ENCODE data around the gene PARD6B. TPM values are rescaled to one million over a fixed set of nuclear protein-coding genes. Genes with fewer than 3 reads are reported as not detected.
"Not testable (repeated sequence)": the region's sequence is repeated elsewhere in the genome, so short reads cannot be mapped to it uniquely, and the experiment has no call there.

The PARD6B gene
- 0.38 TPM for polyA plus RNA-seq (ENCODE audit: insufficient read length)

DNA sequence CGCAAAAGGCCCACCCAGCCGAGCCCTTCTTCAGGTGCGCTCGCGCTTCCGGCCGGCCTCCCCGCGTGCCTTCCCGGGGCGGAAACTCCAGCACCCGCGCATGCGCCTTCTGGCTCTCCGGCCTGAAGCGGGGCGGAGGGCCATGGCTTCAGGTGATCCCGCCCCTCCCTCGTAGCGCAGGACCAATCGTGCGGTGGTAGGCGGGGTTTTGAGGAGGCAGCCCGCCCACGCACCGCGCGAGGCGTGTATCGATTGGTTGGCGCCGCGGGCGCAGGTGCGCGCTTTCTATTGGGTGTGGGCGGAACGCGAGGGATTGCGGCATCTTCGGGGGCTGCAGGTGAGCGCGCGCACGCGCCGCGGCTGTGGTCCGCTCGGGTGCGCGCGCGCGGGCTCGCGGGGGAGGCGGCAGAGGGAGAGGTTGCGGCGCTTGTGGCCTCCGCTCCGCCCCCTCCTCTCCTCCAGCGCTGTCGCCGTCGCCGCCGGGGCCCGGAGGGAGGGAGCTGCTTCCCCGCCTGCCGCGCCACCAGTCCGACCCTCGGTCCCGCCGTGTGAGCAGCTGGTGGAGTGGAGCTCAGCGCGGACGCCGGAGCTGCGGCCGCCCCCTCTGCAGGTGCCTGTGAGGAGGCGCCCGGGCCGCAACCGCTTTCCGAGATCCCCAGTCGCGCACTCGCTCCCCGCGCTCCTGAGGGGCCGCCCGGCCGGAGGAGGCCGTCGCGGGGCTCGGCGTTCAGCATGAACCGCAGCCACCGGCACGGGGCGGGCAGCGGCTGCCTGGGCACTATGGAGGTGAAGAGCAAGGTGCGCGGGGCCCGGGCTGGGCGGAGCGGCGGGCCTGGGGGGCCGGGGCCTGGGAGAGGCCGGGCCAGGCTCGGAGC is at the start of gene PARD6B:
PARD6B (plus strand) TSS at position 526 of the 875 bp plus-strand sequence; CDS start at position 733, 207 bp downstream.
- no peak for DNase-seq (ENCODE audit: low read depth)

- DNase-seq (ENCODE audit: low read depth): no peak
These were observed 49.3 kb upstream of the PARD6B start for GRCh38 chr20:50682065-50682464.

- DNase-seq (ENCODE audit: low read depth): no peak
These were observed 48.3 kb upstream of the PARD6B start for GRCh38 chr20:50682947-50683530.

DNA sequence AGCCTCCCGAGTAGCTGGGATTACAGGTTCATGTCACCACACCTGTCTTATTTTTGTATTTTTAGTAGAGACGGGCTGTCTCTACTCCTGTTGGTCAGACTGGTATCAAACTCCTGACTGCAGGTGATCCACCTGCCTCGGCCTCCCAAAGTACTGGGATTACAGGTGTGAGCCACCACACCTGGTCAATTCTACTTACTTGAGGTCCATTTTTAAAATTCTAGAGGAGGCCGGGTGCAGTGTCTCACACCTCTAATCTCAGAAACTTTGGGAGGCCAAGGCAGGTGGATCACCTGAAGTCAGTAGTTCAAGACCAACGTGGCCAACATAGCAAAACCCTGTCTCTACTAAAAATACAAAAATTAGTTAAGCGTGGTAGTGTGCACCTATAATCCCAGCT is 47.8 kb upstream of the PARD6B start:
- DNase-seq (ENCODE audit: low read depth): no peak

GRCh38 chr20:50686821-50687220 is 44.6 kb upstream of the PARD6B start:
- DNase-seq (ENCODE audit: low read depth): peak; percentile 78

DNA sequence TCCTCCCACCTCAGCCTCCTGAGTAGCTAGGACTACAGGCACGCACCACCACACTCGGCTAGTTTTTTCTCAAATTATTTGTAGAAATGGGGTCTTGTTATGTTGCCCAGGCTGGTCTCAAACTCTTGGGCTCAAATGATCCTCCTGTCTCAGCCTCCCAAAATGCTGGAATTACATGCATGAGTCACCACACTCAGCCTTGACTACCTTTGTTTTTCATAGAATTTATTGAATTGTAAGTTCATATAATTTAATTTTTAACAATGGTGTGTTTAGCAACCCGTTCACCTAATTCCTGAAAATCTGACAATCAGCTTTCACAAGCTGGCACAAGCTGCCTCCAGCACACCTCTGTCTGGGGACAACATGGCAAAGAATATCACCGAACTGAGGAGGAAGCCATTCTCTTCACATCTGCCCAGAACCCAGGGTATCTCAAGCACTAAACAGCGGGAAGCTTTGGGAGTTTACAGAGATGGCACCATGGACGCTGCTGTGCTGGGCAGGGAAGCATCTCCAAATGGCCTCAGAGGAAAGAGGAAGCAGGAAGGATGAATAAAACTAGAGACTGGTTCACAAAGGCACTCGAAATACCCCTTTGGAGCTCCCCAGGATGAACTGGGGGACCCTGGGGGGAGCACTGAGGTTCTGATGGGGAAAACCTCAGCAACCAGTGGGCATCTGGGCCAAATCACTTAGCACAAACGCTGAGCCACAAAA is 43.0 kb upstream of the PARD6B start:
- DNase-seq (ENCODE audit: low read depth): no peak

- no peak for DNase-seq (ENCODE audit: low read depth)
These were observed 41.3 kb upstream of the PARD6B start for GRCh38 chr20:50689864-50690649.

- no peak for DNase-seq (ENCODE audit: low read depth)
These were observed 40.5 kb upstream of the PARD6B start, which contains the start of gene RIPOR3 for GRCh38 chr20:50690650-50691572. Gene RIPOR3, minus strand, starts transcription at chr20:50691542. Its CDS starts 414 bp downstream, at chr20:50691128.

DNA sequence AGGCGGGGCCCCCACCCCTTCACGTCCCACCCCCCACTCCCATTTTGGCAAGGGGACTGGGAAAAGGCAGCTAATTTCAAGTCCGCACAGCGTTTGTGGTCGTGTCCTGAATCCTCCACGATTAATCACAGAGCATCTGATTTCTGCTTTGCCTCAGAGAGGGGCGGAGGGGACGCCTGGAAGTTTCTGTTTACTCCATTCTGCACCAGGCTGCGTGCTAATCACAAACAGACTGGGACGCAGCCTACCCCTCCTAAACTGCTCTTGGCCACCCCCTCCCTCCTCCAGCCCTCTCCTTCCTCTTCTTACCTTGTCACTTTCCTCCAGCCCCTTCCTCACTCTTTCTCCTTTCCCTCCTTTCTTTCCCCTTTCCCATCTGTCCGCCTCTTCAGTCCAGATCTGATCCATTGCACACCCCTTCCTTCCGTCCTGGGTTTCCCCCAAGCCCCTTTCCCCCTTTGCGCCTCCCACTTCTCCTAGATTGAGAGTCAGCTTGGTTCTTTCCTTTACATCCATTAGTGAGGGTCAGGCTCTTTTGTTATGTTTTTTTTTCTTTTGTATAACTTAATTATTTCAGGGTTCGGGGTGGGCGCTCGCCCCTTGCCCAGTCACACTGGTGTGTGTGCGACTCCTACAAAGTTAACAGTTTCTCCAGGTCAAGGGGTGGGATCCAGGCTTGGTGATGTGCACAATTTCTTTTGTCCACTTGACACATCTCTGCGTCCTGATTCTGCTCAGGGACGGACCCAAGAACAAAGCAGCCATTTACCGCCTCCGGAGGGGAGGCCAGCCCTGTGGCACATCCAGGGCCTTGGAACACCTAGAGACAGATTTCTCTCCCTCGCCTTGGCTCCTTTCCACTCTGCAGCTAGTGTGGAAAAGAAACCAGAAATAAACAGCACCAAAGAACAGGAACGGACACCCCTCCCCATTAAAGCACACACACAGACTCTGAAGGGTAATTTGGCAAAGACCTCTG is 39.5 kb upstream of the PARD6B start:
- DNase-seq (ENCODE audit: low read depth): no peak

- DNase-seq (ENCODE audit: low read depth): no peak
These were observed 38.8 kb upstream of the PARD6B start for GRCh38 chr20:50692552-50692933.

DNA sequence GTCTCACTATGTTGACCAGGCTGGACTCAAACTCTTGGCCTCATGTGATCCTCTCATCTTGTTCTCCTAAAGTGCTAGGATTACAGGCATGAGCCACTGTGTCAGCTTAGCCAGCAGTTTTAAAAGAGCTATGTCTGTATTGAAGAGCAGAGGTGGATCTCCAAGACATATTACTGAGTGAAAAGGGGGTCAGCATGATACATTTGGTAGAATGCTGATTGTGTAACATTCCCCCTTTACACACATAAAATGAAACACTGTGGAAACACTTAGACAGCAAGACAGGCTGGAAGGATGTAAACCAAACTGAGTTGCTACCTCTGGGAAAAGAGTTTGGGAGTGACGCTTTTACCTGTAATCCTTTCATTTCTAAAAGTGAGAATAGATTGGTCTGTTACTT is 38.4 kb upstream of the PARD6B start:
- no peak for DNase-seq (ENCODE audit: low read depth)

DNA sequence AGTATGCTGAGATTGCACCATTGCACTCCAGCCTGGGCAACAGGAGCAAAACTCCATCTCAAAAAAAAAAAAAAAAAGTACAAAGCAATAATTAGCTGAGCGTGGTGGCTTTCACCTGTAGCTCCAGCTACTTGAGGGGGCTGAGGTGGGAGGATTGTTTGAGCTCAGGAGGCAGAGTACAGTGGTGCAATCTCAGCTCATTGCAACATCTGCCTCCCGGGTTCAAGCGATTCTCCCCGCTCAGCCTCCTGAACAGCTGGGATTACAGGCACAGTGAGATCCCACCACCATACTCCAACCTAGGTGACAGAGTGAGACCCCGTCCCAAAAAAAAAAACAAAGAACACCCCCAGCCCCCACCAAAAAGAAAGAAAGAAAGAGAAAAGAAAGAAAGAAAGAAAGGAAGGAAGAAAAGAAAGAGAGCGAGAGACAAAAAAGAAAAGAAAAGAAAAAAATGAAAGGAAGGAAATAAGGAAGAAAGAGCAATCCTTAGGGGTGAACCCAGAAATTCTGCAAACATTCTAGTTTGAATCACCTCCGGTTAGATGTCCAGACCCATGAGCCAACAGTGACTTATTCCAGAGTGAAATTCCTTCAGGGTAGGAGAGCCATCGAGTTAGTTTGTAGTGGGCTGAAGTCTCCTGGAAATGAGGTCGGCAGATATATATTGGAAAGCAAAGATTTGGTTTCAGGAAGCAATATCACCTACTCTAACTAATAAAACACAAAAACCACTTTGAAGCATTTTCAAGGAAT is 36.8 kb upstream of the PARD6B start:
- DNase-seq (ENCODE audit: low read depth): no peak

- no peak for DNase-seq (ENCODE audit: low read depth)
These were observed 36.1 kb upstream of the PARD6B start for GRCh38 chr20:50695135-50695872.

DNA sequence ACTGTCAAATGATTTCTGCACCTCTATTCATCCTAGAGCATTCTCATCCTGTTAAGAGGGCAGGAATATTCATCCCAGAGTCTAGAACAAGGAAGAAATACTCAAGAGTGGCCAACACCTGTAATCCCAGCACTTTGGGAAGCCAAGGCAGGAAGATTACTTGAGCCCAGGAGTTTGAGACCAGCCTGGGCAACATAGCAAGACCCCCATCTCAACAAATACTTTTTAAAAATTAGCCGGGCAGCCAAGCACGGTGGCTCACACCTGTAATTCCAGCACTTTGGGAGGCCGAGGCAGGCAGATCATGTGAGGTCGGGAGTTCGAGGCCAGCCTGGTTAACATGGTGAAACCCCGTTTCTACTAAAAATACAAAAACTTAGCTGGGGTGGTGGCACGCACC is 33.1 kb upstream of the PARD6B start:
- DNase-seq (ENCODE audit: low read depth): not testable (repeated sequence)

DNA sequence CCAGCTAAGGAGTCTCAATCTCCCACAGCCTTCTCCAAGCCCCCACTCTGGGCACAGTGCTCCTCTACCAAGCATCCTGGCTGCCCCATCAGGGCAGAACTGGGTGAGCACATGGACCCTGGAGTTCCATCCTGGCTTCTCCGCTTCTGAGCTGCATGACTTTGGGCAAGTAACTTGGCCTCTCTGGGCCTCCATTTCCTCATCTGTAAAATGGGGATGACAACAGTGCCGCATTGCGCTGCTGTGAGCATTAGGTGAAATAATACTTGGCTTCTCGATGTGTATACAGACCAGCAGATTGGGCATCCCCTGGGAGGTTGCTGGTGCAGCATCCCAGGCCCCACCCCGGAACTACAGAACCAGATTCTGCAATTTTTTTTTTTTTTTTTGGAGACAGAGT is 31.7 kb upstream of the PARD6B start:
- no peak for DNase-seq (ENCODE audit: low read depth)

GRCh38 chr20:50701041-50701963 is 30.1 kb upstream of the PARD6B start:
- DNase-seq (ENCODE audit: low read depth): no peak

Measured in forelimb muscle (tissue), 1 donor.